Heart right ventricle (tissue), 16 donors: ENCODE results near the gene RFXAP. TPM values are rescaled to one million over a fixed set of nuclear protein-coding genes. Genes with fewer than 3 reads are reported as not detected.

Source experiments
- ATAC-seq, 8 donors: fragments of 200-7000 bp; cut with Tn5 transposase; one replicate each; pipeline ENCODE4 v1.9.1; 2020; ENCODE audit warnings: mild to moderate bottlenecking in 8 of 8, moderate library complexity in 8 of 8, moderate number of reproducible peaks in 1 of 8
- DNase-seq, 2 donors: peaks; one replicate each; pipeline ENCODE4 v3.0.0-alpha.2; 2020
- H3K27ac ChIP-seq, 10 donors: fragments of 200-600 bp; sonication (generic) in 2 of 10; one replicate each; pipeline versions ENCODE4 v1.5.0 to v1.8.0; 2020 to 2022; ENCODE audit warnings: mild to moderate bottlenecking in 3 of 10
- H3K27me3 ChIP-seq, 7 donors: fragments of 200-600 bp; one replicate each; pipeline ENCODE4 v1.8.0; 2021 to 2022; ENCODE audit warnings: mild to moderate bottlenecking in 2 of 7
- H3K36me3 ChIP-seq, 9 donors: fragments of 200-600 bp; sonication (generic) in 1 of 9; one replicate each; pipeline versions ENCODE4 v1.5.0 to v1.8.0; 2020 to 2022; ENCODE audit warnings: mild to moderate bottlenecking in 2 of 9
- H3K4me1 ChIP-seq, 9 donors: fragments of 200-600 bp; sonication (generic) in 1 of 9; one replicate each; pipeline versions ENCODE4 v1.5.0 to v1.8.0; 2020 to 2022; ENCODE audit warnings: mild to moderate bottlenecking in 4 of 9
- H3K4me3 ChIP-seq, 10 donors: fragments of 200-600 bp; sonication (generic) in 2 of 10; one replicate each; pipeline versions ENCODE4 v1.5.0 to v1.8.0; 2020 to 2022; ENCODE audit warnings: mild to moderate bottlenecking in 7 of 10, moderate library complexity in 2 of 10
- H3K9me3 ChIP-seq, 11 donors: fragments of 200-600 bp in 10 of 11; sonication (generic) in 2 of 11; one replicate each; pipeline versions ENCODE4 v1.5.0 to v1.8.0; 2013 to 2022; ENCODE audit warnings: mild to moderate bottlenecking in 2 of 11, control low read depth in 1 of 11, moderate library complexity in 1 of 11
- WGBS, 2 donors: extraction: QIAGEN DNeasy Blood & Tissue Kit; methylation state at CpG; one replicate each; pipeline ENCODE4 v1.1.7; 2013; ENCODE audit warnings: inconsistent platforms in 1 of 2; 5-methylcytosine and 5-hydroxymethylcytosine counted together
- intact Hi-C, 10 donors: fragments of 100-400 bp; cut with DNase I; formaldehyde crosslinking; loops; one replicate each; pipeline versions ENCODE4 v1.11.1 to v1.14.2; 2022
- polyA plus RNA-seq, 2 donors: library from polyadenylated mRNA; stranded (reverse); fragments of 200-250 nt; gene quantifications; one replicate each; pipeline ENCODE4 v1.2.3, GENCODE V29; 2013
- total RNA-seq, 10 donors: library from RNA; stranded (reverse); fragmentation: NEBNext Ultra II Directional in 3 of 10; extraction: Animal tissue kit (Norgen Biotek cat#: 25700) in 3 of 10; gene quantifications; one replicate each; pipeline versions ENCODE4 v1.2.1 to v1.2.4, GENCODE V29; 2021 to 2023
- TF ChIP-seq, protein P1 (sequence below), 9 donors: fragments of 200-600 bp; sonication (generic) in 2 of 9; IDR thresholded peaks; one replicate each; pipeline versions ENCODE4 v1.5.0 to v1.8.0; 2021 to 2022; ENCODE audit warnings: antibody characterized with exemption in 9 of 9, mild to moderate bottlenecking in 5 of 9, moderate library complexity in 1 of 9
- donor health status: Arrhythmogenic right ventricular cardiomyopathy.
- donor health status: ischemic (EF 13 %, LVEDD 7.1; RV severe dilation, severe dysfunction).
- donor health status: healthy with polysubstance abuse.
- donor health status: DM: no; HTN: yes; CAD: no.
- donor health status: DM: no; HTN: no; CAD: no.
- donor health status: ischemic (EF 25% LVEDD 6.9; RV normal size, moderate dysfunction).
- donor health status: ischemic (EF 25% LVEDD 5.7; RV mildly dilated, moderate dysfunction).
- donor health status: healthy.
- donor health status: DM: yes; HTN: yes; CAD: no.
- donor health status: Ischemic cardiomyopathy.
- donor health status: ischemic (EF 35%, LVEDD 5.7; RV mildly dilated, moderate dysfunction).
- donor health status: nonischemic (EF 11% LVEDD 7.7; RV severe dilation, severe dysfunction).
- donor health status: DM: yes; HTN: yes; CAD: no.
- donor health status: PGD.
- donor health status: ischemic (EF 29% LVEDD 5.4; RV normal size, mild dysfunction).
- donor health status: nonischemic (EF 23%, LVEDD 6.1; RV moderate dilation, normal function).

Gene RFXAP
- total and polyA plus RNA-seq, 12 donors, result 2.0 to 6.9 (median 3.7) TPM

DNA sequence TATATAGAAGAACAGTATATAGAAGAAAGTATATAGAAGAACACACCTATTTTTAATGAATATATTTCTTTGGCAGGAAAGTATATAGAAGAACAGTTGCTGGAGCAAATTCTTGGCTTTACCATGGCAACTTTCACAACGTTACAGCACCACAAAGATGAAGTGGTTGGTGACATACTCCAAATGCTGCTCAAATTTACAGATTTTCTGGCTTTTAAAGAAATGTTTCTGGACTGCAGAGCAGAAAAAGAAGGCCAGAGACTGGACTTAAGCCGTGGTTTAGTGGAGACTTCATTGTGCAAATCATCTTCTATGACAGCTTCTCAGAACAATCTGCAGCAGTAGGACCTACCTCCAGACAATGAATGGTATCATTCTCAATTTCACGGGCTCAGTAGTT, 24.3 kb upstream of the RFXAP start:
- 72 to 74% methylated on average over 3 of the region's 3 CpGs for WGBS, 2 donors
- DNase-seq, result no peak
- intact Hi-C loops, result no loop called here
- H3K4me1 ChIP-seq, result no peaks in the 10 kb centered on the region
- no peak overlapping the region for H3K27ac ChIP-seq
- H3K27me3 ChIP-seq, result no peaks in the 10 kb centered on the region
- H3K36me3 ChIP-seq, result no peaks in the 10 kb centered on the region
- no peak for ATAC-seq
- H3K9me3 ChIP-seq, result no peaks in the 10 kb centered on the region
- H3K4me3 ChIP-seq, result no peak overlapping the region
- TF ChIP-seq, protein P1, sequence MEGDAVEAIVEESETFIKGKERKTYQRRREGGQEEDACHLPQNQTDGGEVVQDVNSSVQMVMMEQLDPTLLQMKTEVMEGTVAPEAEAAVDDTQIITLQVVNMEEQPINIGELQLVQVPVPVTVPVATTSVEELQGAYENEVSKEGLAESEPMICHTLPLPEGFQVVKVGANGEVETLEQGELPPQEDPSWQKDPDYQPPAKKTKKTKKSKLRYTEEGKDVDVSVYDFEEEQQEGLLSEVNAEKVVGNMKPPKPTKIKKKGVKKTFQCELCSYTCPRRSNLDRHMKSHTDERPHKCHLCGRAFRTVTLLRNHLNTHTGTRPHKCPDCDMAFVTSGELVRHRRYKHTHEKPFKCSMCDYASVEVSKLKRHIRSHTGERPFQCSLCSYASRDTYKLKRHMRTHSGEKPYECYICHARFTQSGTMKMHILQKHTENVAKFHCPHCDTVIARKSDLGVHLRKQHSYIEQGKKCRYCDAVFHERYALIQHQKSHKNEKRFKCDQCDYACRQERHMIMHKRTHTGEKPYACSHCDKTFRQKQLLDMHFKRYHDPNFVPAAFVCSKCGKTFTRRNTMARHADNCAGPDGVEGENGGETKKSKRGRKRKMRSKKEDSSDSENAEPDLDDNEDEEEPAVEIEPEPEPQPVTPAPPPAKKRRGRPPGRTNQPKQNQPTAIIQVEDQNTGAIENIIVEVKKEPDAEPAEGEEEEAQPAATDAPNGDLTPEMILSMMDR (IDR thresholded peaks at IDR 0.05), result no peak

DNA sequence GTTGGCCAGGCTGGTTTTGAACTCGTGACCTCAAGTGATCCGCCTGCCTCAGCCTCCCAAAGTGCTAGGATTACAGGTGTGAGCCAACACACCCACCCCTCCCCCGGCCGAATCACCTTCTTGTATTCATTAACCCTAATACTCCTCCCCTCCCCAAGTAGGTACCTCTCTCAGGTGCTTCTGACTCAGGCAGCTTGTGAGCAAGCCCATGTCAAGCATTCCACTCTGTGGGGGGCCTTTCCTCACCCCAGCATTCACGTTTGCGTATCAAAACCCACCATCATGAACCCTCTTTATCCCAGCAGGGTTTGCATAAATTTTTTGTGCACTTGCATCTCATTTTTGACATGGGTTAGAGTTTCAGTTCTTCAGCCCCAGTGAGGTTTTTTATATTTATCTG, 23.6 kb upstream of the RFXAP start:
- Histone ChIP-seq H3K27ac (no peak overlapping the region), H3K36me3 (no peaks in the 10 kb centered on the region), H3K4me1 (no peaks in the 10 kb centered on the region), H3K9me3 (no peaks in the 10 kb centered on the region), H3K4me3 (no peak overlapping the region), H3K27me3 (no peaks in the 10 kb centered on the region)
- intact Hi-C loops, result no loop called here
- TF ChIP-seq, protein P1 (IDR thresholded peaks at IDR 0.05), result no peak
- ATAC-seq (no peak), DNase-seq (no peak)
- WGBS, 2 donors, result 71 to 76% methylated on average over 6 of the region's 6 CpGs

DNA sequence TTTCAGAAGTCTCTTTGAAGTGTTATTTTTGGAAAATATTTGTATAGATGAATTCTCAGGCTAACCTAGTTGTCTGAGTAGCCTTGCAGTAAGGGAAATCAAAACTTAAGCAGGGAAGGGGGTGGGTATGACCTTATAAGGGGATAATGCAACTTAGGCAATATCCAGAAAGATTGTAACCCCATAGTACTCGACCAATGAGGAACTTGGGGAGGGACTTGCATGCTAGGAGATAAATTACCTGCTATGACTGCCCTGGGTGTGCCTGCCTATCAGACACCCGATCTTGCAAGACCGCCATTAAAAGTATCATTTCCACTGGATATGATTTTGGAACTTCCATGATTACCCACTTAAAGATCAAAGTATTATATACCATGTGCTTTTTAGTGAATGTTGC, 23.0 kb upstream of the RFXAP start:
- H3K4me3 ChIP-seq, result no peak overlapping the region
- H3K27ac ChIP-seq, result no peak overlapping the region
- WGBS, 2 donors, result 74 to 85% methylated on average over 3 of the region's 3 CpGs
- intact Hi-C loops, result no loop called here
- no peaks in the 10 kb centered on the region for H3K4me1 ChIP-seq
- H3K27me3 ChIP-seq, result no peaks in the 10 kb centered on the region
- no peaks in the 10 kb centered on the region for H3K36me3 ChIP-seq
- TF ChIP-seq, protein P1 (IDR thresholded peaks at IDR 0.05), result no peak
- ATAC-seq (no peak), DNase-seq (no peak)
- no peaks in the 10 kb centered on the region for H3K9me3 ChIP-seq

DNA sequence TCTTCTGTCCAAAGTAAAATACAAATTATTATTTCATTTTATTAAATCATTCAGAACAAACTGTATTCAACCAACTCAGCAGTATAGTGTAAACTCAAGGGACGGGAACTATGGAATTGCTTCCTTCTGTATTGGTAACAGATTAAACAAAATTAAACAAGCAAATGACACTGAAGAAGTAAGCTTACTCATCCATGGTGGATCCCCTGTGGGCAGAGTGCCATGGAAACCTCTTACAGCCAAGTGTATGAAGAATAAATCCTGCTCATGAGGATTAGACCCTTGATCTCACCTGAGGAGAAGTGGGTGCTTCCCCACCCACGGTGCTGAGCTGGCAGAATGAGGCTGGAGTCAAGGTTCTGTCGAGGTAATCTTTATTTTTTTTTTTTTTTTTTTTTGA, 18.0 kb upstream of the RFXAP start:
- TF ChIP-seq, protein P1 (IDR thresholded peaks at IDR 0.05), result no peak
- WGBS, 2 donors, result 50 to 58% methylated on average over 3 of the region's 3 CpGs
- Histone ChIP-seq H3K9me3 (no peaks in the 10 kb centered on the region), H3K27ac (no peak overlapping the region), H3K4me3 (no peak overlapping the region), H3K36me3 (no peaks in the 10 kb centered on the region), H3K27me3 (peaks cover 0 to 8% (median 0%) of the 10 kb centered on the region in 7 donors), H3K4me1 (no peaks in the 10 kb centered on the region)
- ATAC-seq, result no peak
- no peak for DNase-seq
- intact Hi-C loops, result no loop called here

DNA sequence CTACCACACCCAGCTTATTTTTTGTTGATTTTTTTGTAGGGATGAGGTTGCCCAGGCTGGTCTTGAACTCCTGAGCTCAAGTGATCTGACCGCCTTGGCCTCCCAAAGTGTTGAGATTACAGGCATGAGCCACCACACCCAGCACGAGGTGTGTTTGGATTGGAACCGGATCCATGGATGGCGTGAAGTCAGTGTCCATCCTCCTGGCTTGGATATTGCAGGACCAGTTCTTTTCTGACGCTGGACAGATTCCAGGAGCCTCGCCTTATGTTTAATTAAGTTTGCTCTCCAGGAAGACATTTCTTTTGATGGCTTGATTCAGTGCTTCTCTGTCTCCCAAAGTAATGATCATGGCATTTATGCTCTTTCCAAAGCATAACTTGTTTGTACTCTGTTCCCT, 14.4 kb upstream of the RFXAP start:
- Histone ChIP-seq H3K27ac (no peak overlapping the region), H3K27me3 (peaks cover 0 to 8% (median 0%) of the 10 kb centered on the region in 7 donors), H3K36me3 (no peaks in the 10 kb centered on the region), H3K4me3 (no peak overlapping the region), H3K4me1 (no peaks in the 10 kb centered on the region), H3K9me3 (no peaks in the 10 kb centered on the region)
- 75 to 85% methylated on average over 6 of the region's 6 CpGs for WGBS, 2 donors
- TF ChIP-seq, protein P1 (IDR thresholded peaks at IDR 0.05), result no peak
- ATAC-seq (no peak), DNase-seq (no peak)
- intact Hi-C loops, result no loop called here
